Gastrocnemius medialis (tissue), 4 donors: ENCODE results near the gene NELFE.
"Not testable (repeated sequence)": the region's sequence is repeated elsewhere in the genome, so short reads cannot be mapped to it uniquely, and the experiment has no call there.

Experiments used
- POLR2A ChIP-seq, 2 donors: fragments of 450-650 bp; IDR thresholded peaks; one replicate each; pipeline ENCODE4 v1.6.1; 2017; ENCODE audit warnings: antibody characterized with exemption in 2 of 2, mild to moderate bottlenecking in 2 of 2, moderate library complexity in 2 of 2
- TF ChIP-seq, protein P1 (sequence below), 5 experiments: fragments of 450-650 bp in 3 of 5; fragments of 200-600 bp in 2 of 5; sonication (generic) in 2 of 5; IDR thresholded peaks in 4 of 5; conservative IDR thresholded peaks in 1 of 5; 1 replicate in 4 of 5; 2 replicates in 1 of 5; pipeline ENCODE4 v1.5.1; 2016 to 2019; ENCODE audit warnings: antibody characterized with exemption in 5 of 5, mild to moderate bottlenecking in 3 of 5, moderate library complexity in 3 of 5

DNA sequence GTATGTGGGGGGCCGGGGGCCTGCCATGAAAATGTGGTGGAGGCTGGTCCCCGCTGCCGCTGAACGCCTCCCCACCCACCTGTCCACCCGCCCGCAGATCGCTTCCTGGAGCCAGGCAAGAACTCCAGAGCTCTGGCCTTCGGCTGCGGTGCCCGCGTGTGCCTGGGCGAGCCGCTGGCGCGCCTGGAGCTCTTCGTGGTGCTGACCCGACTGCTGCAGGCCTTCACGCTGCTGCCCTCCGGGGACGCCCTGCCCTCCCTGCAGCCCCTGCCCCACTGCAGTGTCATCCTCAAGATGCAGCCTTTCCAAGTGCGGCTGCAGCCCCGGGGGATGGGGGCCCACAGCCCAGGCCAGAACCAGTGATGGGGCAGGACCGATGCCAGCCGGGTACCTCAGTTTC is 49.3 kb upstream of the NELFE start:
- TF ChIP-seq, protein P1, sequence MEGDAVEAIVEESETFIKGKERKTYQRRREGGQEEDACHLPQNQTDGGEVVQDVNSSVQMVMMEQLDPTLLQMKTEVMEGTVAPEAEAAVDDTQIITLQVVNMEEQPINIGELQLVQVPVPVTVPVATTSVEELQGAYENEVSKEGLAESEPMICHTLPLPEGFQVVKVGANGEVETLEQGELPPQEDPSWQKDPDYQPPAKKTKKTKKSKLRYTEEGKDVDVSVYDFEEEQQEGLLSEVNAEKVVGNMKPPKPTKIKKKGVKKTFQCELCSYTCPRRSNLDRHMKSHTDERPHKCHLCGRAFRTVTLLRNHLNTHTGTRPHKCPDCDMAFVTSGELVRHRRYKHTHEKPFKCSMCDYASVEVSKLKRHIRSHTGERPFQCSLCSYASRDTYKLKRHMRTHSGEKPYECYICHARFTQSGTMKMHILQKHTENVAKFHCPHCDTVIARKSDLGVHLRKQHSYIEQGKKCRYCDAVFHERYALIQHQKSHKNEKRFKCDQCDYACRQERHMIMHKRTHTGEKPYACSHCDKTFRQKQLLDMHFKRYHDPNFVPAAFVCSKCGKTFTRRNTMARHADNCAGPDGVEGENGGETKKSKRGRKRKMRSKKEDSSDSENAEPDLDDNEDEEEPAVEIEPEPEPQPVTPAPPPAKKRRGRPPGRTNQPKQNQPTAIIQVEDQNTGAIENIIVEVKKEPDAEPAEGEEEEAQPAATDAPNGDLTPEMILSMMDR (IDR thresholded peaks at IDR 0.05 in 4 of 5, conservative IDR thresholded peaks at IDR 0.05 in 1 of 5), result not testable (repeated sequence)
- not testable (repeated sequence) for TF ChIP-seq POLR2A (IDR thresholded peaks at IDR 0.05)
